ENCODE measurements around the gene IL36B.

The IL36B gene

GRCh38 chr2:113068706-113069485 is 16.2 kb upstream of the IL36B start (continued):
- TF ChIP-seq BACH2 (CRISPR knock-in tag; IDR thresholded peaks at IDR 0.05; ENCODE audit: borderline replicate concordance) (no peak), ZNF565 (CRISPR knock-in tag; conservative IDR thresholded peaks at IDR 0.05; ENCODE audit: low read depth) (no peak), GLIS3 (CRISPR knock-in tag; IDR thresholded peaks at IDR 0.05) (no peak), TOX (CRISPR knock-in tag; IDR thresholded peaks at IDR 0.05; ENCODE audit: borderline replicate concordance) (no peak), RARB (CRISPR knock-in tag; IDR thresholded peaks at IDR 0.05) (no peak), POU6F1 (CRISPR knock-in tag; IDR thresholded peaks at IDR 0.05; ENCODE audit: borderline replicate concordance, low read depth) (no peak)

- no peak for TF ChIP-seq CSDC2 (CRISPR knock-in tag; IDR thresholded peaks at IDR 0.05)
- ATAC-seq = no peak
Measured at GRCh38 chr2:113068249-113068648, 15.6 kb upstream of the IL36B start.

GRCh38 chr2:113067681-113068080 is 15.0 kb upstream of the IL36B start, which contains the start of gene IL1F10:
TSS of gene IL1F10 (plus strand) at chr2:113067970. CDS start at chr2:113072739, 4,769 bp downstream.
- ATAC-seq = no peak
- TF ChIP-seq TCF4 (CRISPR knock-in tag; IDR thresholded peaks at IDR 0.05; ENCODE audit: borderline replicate concordance) (no peak), RARB (CRISPR knock-in tag; IDR thresholded peaks at IDR 0.05) (no peak), PPARA (CRISPR knock-in tag; IDR thresholded peaks at IDR 0.05; ENCODE audit: borderline replicate concordance) (no peak), CSDC2 (CRISPR knock-in tag; IDR thresholded peaks at IDR 0.05) (no peak), CREB5 (CRISPR knock-in tag; IDR thresholded peaks at IDR 0.05; ENCODE audit: low read depth) (no peak), ZNF70 (CRISPR knock-in tag; IDR thresholded peaks at IDR 0.05) (no peak), CSRNP3 (CRISPR knock-in tag; IDR thresholded peaks at IDR 0.05) (no peak), ZC3H10 (CRISPR knock-in tag; IDR thresholded peaks at IDR 0.05) (no peak), BACH2 (CRISPR knock-in tag; IDR thresholded peaks at IDR 0.05; ENCODE audit: borderline replicate concordance) (no peak)

GRCh38 chr2:113064898-113065297 is 12.2 kb upstream of the IL36B start:
- no peak for ATAC-seq
- TF ChIP-seq CSDC2 (CRISPR knock-in tag; IDR thresholded peaks at IDR 0.05) = no peak

GRCh38 chr2:113064281-113064680 is 11.6 kb upstream of the IL36B start:
- no peak for TF ChIP-seq CSRNP3 (CRISPR knock-in tag; IDR thresholded peaks at IDR 0.05)
- TF ChIP-seq ESRRG (CRISPR knock-in tag; IDR thresholded peaks at IDR 0.05) = no peak
- no peak for TF ChIP-seq ZNF8 (CRISPR knock-in tag; IDR thresholded peaks at IDR 0.05)
- TF ChIP-seq SNAI2 (CRISPR knock-in tag; IDR thresholded peaks at IDR 0.05) = no peak
- TF ChIP-seq PPARA (CRISPR knock-in tag; IDR thresholded peaks at IDR 0.05; ENCODE audit: borderline replicate concordance) = no peak
- TF ChIP-seq CSDC2 (CRISPR knock-in tag; IDR thresholded peaks at IDR 0.05) = no peak
- no peak for TF ChIP-seq ZFP3 (CRISPR knock-in tag; IDR thresholded peaks at IDR 0.05)
- TF ChIP-seq TOX (CRISPR knock-in tag; IDR thresholded peaks at IDR 0.05; ENCODE audit: borderline replicate concordance) = no peak
- no peak for TF ChIP-seq TSHZ2 (CRISPR knock-in tag; IDR thresholded peaks at IDR 0.05)
- TF ChIP-seq ZFP30 (CRISPR knock-in tag; IDR thresholded peaks at IDR 0.05) = no peak
- TF ChIP-seq ARNTL (CRISPR knock-in tag; IDR thresholded peaks at IDR 0.05; ENCODE audit: borderline replicate concordance, low read depth) = no peak
- TF ChIP-seq TCF4 (CRISPR knock-in tag; IDR thresholded peaks at IDR 0.05; ENCODE audit: borderline replicate concordance) = no peak
- no peak for TF ChIP-seq ZNF565 (CRISPR knock-in tag; conservative IDR thresholded peaks at IDR 0.05; ENCODE audit: low read depth)
- ATAC-seq = no peak
